Left hindlimb (tissue), 1 donor: ENCODE data around the gene SMAD2.
"Not testable (repeated sequence)": the region's sequence is repeated elsewhere in the genome, so short reads cannot be mapped to it uniquely, and the experiment has no call there.

Experiments
- DNase-seq: peaks from one replicate; pipeline ENCODE4 v3.0.0-alpha.2; 2018

SMAD2 gene

DNA sequence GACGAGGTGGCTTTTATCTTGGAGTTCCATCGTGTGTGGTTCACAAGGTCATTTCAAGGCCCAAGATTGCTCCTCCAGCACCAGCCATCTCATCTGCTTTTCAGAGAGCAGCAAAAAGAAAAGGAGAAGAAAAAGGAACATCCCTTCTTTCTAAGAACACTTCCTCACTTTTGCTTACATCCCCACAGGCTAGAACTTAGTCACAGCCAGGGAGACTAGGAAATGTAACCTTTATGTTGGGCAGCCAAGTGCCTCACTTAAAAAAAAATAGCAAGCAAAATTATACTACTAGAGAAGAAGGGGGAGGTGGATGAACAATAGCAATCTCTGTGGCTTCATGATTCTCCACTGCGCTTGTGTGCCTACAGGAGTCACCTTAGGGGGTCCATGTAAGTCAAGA is 141.8 kb downstream of the SMAD2 start:
- DNase-seq = no peak

DNA sequence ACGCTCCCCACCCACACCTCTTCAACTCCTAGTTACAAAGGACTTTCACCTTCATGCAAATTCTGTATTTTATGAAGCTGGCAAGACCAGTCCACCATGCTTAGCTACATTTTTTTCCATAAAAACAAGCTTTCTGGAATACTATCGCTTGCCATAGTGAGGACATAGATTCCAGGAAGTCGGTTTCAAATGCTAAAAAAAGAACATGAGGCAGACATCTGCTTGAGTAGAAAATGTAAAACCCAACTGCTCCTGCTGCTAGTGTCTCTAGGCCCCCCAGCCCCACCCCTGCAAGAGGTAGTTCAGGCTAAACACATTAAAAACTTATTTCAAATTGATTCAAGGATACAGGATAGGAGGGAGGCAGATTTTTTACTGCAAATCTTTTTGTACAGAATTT is 148.9 kb downstream of the SMAD2 start:
- no peak for DNase-seq

DNA sequence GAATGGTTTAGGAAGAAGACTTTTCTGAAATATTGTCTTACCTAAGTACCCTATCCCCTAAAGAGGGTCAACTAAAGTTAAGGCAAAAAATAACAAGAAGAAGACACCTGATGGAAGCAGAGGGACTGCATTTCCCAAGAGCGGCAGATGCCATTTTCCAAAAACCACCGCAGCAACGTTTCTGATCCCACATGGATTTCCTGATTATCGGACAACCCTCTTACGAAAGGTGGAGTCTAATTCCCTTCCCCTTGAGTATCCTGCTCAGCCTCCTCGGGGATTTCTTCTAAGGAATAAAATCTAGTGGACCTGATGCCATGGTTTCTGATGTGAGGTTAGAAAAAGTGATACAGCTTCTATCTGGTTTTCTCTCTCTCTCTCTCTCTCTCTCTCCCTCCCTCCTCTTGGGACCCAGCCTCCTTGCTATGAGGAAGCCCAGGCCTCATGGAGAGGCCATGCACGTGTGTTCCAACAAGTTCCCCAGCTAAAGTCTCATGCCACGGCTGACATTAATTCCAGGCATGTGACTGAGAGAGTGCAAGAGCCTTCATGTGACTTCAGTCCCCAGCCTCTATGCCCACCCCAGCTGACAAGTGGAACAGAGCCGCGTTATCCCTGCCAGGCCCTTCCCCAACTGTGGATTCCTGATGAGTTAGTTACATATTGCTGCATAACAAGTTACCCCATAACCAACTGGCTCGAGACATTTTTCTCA is 150.3 kb downstream of the SMAD2 start:
- DNase-seq = no peak

DNA sequence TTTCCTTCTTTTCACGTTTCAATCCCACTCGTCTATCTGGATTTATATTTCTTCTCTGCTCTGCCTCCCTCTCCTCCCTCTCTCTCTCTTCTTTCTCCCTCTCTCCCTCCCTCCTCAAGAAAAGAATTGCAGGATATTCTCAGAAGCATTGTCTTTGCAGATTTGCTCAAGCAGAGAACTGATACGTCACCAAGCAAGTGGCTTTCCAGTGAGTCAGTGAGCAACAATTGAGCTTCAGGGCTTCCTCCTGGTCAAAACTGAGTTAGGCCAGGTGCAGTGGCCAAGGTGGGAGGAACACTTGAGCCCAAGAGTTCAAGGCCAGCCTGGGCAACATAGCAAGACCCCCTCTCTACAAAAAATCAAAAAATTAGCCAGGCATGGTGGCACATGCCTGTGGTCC is 151.1 kb downstream of the SMAD2 start:
- no peak for DNase-seq

DNA sequence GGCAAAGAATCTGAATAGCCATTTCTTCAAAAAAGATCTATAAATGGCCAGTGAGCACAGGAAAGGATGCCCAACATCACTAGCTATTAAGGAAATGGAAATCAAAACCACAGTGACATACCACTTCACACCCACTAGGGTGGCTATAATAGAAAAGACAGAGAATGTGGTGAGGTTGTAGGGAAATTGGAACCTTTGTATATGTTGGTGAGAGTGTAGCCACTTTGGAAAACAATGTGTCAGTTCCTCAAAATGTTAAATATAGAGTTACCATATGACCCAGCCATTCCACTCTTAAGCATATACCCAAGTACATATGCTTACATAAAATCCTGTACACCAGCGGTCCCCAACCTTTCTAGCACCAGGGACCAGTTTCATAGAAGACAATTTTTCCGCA is 152.8 kb downstream of the SMAD2 start:
- DNase-seq = no peak

DNA sequence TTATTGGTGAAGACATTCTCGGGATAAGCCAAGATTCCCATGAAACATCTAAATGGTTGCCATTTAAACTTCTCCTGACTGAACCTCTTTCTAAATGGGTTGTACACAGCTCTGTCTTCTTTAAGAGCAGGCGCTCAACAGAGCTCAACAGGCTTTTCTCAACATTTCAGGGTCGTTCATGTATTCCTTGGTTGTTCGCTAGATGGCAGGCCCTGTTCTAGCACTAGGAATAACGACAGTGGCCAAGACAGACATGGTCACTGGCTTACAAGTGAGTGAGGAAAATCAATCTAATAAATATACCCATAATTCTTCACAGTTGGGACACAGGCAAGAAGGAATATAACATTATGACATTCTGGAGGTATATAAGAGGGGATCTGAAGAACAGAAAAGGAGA is 154.5 kb downstream of the SMAD2 start:
- no peak for DNase-seq

DNA sequence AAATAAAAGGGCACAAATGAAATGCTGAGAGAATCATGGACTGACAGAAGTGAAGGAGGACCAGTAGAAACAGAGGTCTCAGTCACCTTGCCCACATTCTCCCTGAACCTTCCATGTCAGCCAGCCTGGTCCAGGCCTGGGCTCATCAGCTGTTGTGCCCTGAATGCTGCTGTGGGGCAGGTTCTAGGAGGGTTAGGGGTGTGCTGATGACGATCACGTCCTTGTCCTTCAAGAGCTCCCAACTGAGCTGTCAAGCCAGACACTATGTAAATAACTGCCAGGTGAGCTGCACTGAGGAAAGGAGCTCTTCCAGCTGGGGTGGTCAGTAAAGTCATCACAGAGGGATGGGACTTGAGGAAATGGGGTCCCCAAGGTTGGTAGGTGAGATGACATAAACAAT is 156.5 kb downstream of the SMAD2 start:
- no peak for DNase-seq

DNA sequence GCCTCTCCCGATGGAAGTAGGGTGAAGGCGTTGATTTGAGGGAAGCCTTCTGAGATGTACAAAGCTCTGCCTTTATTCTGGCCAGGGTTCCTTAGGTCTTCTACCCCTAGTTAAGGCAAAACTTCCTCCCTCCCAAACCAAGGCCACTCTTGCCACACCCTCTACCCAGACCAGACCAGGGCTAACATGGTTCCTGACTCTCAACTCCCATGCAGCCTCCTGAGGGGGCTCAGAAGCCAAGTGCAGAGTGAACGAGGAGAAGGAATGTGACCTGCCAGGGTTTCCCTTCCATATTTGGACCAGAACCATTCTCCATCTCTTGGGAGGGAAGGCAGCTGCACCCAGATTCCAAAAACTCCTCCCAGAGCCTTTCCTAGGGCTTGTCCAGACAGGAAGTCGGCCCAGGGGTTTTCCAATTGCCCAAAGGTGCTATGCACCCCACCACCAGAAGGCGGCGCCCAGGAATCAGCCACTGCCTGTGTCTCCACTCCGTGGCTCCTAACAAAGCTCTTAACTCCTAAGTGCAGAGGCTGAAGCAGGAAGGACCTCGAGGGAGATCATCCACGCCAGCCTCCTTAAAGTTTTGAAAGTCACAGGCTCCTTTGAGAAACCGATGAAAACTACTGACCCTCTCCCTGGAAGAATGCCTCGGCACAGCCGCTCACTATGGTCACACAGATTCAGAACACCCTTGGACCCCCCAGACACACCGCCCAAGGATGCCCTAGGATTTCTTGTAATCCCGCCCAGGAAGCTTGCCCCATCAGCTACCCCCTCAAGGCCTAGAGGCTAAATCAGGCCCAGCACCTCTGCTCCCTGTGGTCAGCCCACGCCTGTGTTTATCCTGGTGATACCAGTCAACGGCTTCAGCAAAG is 157.8 kb downstream of the SMAD2 start:
- DNase-seq = no peak

DNA sequence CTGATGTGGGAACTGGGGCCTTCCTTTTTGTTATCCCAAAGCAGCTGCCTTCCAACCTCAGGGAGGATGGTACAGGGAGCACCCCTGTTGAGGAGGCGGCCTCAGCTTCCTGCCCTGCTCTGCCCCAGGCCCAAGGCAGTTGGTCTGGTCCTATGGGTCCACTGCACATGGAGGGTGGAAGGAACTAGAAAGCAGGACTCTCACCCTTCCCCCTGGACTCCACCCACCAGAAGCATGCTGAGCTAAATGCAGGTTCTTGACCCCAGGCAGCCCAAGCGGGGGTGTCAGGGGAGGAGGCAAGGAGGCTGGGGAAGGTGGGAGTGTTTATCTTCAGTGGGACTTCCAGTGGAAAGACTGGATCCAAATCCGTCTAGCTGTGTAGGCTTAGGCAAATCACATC is 158.5 kb downstream of the SMAD2 start:
- no peak for DNase-seq

DNA sequence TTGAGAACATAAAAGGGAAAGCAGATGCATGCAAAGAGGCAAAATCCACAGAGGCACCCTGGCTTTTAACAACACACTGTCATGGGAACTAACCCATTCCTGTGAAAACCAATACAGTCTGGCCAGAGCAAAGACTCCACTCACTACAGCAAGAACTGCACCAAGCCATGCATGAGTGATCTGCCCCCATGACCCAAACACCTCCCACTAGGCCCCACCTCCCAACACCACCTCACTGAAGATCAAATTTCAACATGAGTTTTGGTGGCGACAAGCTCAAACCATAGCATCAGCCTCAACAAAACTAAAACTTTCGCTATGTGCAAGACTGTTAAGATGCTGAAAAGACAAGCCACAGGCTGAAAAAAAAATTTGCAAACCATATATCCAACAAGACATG is 162.8 kb downstream of the SMAD2 start:
- DNase-seq = no peak

DNA sequence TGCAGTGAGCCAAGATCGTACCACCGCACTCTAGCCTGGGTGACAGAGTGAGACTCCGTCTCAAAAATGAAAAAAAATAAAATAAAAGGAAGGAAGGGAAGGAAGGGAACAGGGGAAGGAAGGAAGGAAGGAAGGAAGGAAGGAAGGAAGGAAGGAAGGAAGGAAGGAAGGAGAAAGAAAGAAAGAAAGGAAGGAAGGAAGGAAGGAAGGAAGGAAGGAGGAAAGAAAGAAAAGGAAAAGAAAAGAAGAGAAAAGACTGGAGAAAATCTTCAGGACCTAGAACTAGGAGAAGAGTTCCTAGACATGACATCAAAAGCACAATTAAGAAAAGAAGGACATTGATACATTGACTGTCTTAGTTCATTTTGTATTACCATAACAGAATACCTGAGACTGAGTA is 163.3 kb downstream of the SMAD2 start:
- DNase-seq = not testable (repeated sequence)
